ENCODE data around the gene LPAR3.

The LPAR3 gene

DNA sequence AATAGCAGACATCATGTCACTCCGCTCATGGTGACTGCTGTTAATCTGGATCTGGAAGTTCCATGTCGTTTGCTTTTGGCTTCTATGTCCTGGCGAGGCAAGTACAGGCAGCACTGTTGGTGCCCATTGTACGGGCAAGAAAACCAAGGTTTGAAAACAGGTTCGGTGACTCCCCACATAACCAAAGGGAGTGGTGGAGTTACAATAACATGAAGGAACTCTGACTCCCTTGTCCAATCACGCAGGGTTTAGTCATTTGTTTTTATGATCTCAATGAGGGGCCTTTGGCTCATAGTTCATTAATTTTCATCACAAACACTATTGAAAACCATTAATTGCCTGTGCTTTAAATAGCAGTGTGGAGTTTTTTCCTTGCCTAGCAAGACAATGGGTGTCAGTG is 119.8 kb downstream of the LPAR3 start:
- DNase-seq: no peak

DNA sequence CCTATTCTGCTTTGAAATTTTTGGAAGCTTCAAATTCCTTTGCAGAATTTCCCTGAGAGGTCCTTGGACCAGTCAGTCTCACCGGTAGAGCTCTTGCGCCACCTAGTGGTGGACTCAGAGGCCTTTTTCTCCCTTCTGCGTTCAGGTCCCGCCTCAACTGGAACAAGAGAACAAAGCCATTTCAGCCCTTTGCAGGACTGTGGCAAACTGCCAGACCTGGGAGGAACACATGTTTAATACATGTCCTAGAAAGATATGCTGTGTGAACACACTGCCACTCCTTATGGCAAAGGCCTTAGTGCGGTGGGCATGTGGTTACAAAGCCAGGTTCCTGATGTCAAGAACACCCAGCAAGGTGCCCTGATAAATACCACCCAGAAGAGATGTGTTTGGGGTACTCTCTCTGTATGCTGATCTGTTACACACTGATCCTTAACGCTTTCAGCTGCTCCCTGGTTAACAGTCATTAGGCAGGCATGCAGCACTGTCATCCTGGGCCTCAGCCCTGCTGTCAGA is 120.5 kb downstream of the LPAR3 start:
- DNase-seq: peak; percentile 32

DNA sequence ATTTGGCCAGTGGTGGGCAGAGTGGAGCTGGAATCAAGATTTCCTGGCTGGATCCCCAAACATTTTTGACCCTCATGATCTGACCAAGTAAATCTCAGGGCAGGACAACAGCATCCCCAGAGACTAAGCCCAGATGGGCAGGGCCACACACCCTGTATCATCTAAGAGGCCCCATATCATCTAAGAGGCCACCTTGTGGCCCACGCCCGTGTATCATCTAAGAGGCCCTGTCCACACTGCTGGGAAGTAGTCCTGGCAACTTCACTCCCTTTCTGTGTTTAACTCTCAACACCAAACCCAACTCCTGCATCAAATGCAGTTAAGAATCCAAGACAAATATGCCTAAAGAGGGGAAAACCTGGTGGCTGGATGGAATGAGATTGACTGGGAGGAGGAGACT is 121.1 kb downstream of the LPAR3 start:
- DNase-seq: no peak

DNA sequence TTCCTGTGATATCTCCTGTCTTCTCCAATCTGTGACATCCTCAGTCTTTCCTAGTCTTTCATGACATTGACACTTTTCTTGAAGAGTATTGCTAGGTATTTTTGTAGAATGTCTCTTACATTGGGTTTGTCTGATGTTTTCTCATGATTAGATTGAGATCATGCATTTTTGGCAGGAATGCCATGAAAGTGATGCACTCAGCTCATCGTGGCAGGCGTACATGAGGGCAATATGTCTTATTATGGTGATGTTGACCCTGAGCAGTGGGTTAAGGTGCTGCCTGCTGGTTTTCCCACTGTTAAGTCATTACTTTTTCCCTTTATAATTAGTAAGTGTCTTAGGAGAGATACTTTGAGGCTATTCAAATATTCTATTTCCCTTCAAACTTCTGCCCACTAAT is 122.5 kb downstream of the LPAR3 start:
- DNase-seq: no peak

DNA sequence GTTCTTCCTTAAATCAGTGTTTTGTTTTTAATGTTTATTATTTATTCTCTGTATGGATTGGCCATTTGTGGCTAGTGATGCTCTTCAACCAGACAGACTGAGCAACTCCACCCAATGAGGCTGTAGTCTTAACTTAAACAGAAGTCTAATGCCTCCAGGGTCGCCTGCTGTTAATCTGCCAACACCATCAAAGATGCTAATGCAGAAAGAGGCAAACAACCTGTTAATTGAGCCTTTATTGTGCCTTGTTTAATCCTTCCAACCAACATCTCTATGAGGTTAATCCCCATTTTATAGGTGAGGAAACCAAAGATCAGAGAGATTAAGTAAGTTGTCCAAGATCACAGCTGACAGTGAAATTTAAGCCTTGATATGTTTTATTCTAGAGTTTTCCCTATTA is 123.4 kb downstream of the LPAR3 start:
- no peak for DNase-seq

DNA sequence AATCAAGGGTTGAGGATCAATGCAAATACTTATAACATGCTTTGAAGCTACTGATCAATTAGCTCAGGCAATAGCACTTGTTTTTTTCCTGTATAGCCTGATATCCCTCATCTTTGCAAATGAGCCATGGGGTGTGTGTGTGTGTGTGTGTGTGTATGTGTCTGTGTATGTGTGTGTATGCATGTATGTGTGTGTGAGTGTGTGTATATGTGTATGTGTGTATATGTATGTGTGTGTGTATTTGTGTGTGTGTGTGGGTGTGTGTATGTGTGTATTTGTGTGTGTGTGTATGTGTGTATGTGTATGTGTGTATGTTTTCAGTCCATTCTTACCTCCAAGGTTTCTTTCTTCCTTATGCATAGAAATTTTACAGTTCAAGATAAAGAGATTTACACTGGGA is 124.4 kb downstream of the LPAR3 start:
- DNase-seq: no peak

DNA sequence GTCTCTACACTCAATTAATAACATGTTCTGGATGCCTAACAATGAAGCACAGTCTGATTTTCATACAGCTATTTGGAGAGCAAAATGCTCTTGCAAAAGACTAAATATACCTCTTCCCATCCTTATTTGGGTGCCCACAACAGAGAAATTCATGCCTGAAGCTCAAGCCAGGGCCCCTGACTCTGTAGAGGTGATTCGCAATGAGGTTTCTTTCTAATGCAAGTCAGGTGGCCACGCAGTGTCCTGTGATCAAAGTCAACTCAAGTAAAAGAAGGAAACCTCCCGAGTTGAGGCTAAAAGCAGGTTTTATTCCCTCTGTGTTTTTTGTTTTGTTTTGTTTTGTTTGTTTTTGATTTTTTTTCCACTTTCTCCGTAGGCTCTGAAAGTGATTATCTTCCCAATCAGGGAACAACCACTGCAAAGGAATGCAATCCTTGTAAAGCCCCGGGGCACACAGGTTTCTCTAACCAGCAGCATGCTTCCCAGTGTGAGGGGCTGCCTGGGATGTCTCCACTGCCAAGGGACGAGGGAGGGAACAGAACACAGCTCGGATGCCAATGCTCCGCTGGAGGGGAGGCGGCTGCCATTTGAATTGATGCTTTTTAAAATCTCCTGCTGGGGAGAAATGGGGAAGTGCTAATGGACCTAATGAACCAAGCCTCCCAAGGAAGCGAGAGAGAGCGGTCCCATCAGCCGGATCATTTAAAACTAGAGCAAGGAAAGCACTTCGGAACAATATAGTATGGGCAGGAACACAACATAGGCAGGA is 128.9 kb downstream of the LPAR3 start:
- no peak for DNase-seq

DNA sequence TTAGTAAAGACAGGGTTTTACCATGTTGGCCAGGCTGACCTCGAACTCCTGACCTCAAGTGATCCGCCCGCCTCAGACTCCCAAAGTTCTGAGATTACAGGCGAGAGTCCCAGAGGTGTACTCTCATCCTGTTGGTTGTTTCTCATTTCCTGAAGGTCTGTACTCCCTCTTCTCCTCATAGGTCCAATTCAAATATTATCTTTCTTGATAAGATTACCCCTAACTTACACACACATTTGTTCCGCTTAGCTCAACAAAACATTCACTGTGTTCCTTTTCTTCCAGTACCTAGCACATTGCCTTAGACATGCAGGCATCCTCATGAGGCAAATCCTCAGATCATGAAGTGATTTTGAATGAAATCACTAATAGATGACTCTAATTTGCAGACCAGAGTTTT is 130.3 kb downstream of the LPAR3 start:
- DNase-seq: no peak
